Measurements from ENCODE around the gene UBXN10.

The UBXN10 gene

DNA sequence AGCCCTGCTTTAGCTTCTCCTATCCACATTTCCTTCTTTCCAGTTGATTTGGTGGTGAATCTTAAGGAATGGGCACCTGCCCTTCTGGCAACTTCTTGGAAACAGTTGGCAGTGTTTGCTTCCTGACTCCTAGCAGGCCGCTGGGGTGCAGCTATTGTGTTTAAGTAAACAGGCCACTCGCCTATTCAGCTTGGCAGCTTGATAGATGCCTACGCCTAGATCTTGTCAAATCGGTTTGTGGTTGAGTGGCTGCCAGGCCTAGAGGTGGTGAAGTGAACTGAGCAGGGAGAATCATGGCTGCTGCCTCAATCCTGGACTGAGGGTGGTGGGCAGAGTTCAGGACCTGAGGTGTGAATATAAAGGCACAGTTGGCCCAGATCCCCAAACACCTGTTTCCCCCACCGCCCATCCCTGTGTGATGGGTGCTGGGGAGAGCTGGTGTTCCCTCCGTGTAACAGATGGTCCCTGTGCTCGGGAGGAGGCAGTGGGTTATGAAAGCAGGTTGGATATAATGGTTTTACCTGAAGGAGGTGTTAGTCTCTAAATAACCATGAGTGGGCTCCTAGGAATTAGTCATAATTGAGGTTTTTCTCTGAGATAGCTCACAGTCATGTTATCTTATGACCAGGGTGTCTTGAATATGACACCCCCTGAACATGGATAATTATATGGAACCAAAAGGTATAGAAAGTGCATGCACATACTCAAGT is 1.4 kb downstream of the UBXN10 start:
- peak overlapping the region in 1 of 2 donors; percentile 64 for H3K4me3 ChIP-seq (ENCODE audit: low read depth in 1 of 2, low read length in 2 of 2)
- H3K4me1 ChIP-seq (ENCODE audit: control insufficient read depth in 1 of 2, insufficient read depth in 2 of 2, low read length in 2 of 2), result peaks cover 7 to 22% of the 10 kb centered on the region in 2 donors
- peak overlapping the region; percentile 82 for H3K27ac ChIP-seq (ENCODE audit: low read length)
- peaks cover 0 to 6% of the 10 kb centered on the region in 2 donors for H3K36me3 ChIP-seq (ENCODE audit: control insufficient read depth in 1 of 2, insufficient read depth in 2 of 2, low read length in 2 of 2)
- H3K27me3 ChIP-seq (ENCODE audit: low read depth, low read length), result no peaks in the 10 kb centered on the region
- no peaks in the 10 kb centered on the region for H3K9me3 ChIP-seq (ENCODE audit: control insufficient read depth in 1 of 2, low read length in 2 of 2)

- Histone ChIP-seq H3K27me3 (ENCODE audit: low read depth, low read length) (no peaks in the 10 kb centered on the region), H3K27ac (ENCODE audit: low read length) (peak overlapping the region; percentile 82), H3K9me3 (ENCODE audit: control insufficient read depth in 1 of 2, low read length in 2 of 2) (no peaks in the 10 kb centered on the region), H3K36me3 (ENCODE audit: control insufficient read depth in 1 of 2, insufficient read depth in 2 of 2, low read length in 2 of 2) (peaks cover 0 to 6% of the 10 kb centered on the region in 2 donors), H3K4me1 (ENCODE audit: control insufficient read depth in 1 of 2, insufficient read depth in 2 of 2, low read length in 2 of 2) (peaks cover 7 to 22% of the 10 kb centered on the region in 2 donors), H3K4me3 (ENCODE audit: low read depth in 1 of 2, low read length in 2 of 2) (no peak overlapping the region)
These were observed 2.0 kb downstream of the UBXN10 start for GRCh38 chr1:20187813-20188454.

- peak overlapping the region; percentile 82 for H3K27ac ChIP-seq (ENCODE audit: low read length)
- H3K27me3 ChIP-seq (ENCODE audit: low read depth, low read length), result no peaks in the 10 kb centered on the region
- H3K4me3 ChIP-seq (ENCODE audit: low read depth in 1 of 2, low read length in 2 of 2), result no peak overlapping the region
- H3K36me3 ChIP-seq (ENCODE audit: control insufficient read depth in 1 of 2, insufficient read depth in 2 of 2, low read length in 2 of 2), result peaks cover 0 to 6% of the 10 kb centered on the region in 2 donors
- no peaks in the 10 kb centered on the region for H3K9me3 ChIP-seq (ENCODE audit: control insufficient read depth in 1 of 2, low read length in 2 of 2)
- peaks cover 7 to 19% of the 10 kb centered on the region in 2 donors for H3K4me1 ChIP-seq (ENCODE audit: control insufficient read depth in 1 of 2, insufficient read depth in 2 of 2, low read length in 2 of 2)
These were observed 2.5 kb downstream of the UBXN10 start for GRCh38 chr1:20188455-20188817.

- Histone ChIP-seq H3K27ac (ENCODE audit: low read length) (no peak overlapping the region), H3K9me3 (ENCODE audit: control insufficient read depth in 1 of 2, low read length in 2 of 2) (no peaks in the 10 kb centered on the region), H3K4me3 (ENCODE audit: low read depth in 1 of 2, low read length in 2 of 2) (no peak overlapping the region), H3K36me3 (ENCODE audit: control insufficient read depth in 1 of 2, insufficient read depth in 2 of 2, low read length in 2 of 2) (peaks cover 0 to 6% of the 10 kb centered on the region in 2 donors), H3K27me3 (ENCODE audit: low read depth, low read length) (no peaks in the 10 kb centered on the region), H3K4me1 (ENCODE audit: control insufficient read depth in 1 of 2, insufficient read depth in 2 of 2, low read length in 2 of 2) (peaks cover 12 to 17% of the 10 kb centered on the region in 2 donors)
These were observed 3.8 kb downstream of the UBXN10 start for GRCh38 chr1:20189664-20190063.

GRCh38 chr1:20190256-20191160 is 4.6 kb downstream of the UBXN10 start:
- Histone ChIP-seq H3K9me3 (ENCODE audit: control insufficient read depth in 1 of 2, low read length in 2 of 2) (no peaks in the 10 kb centered on the region), H3K27ac (ENCODE audit: low read length) (no peak overlapping the region), H3K4me3 (ENCODE audit: low read depth in 1 of 2, low read length in 2 of 2) (no peak overlapping the region), H3K27me3 (ENCODE audit: low read depth, low read length) (no peaks in the 10 kb centered on the region), H3K36me3 (ENCODE audit: control insufficient read depth in 1 of 2, insufficient read depth in 2 of 2, low read length in 2 of 2) (peaks cover 0 to 6% of the 10 kb centered on the region in 2 donors), H3K4me1 (ENCODE audit: control insufficient read depth in 1 of 2, insufficient read depth in 2 of 2, low read length in 2 of 2) (peaks cover 17 to 20% of the 10 kb centered on the region in 2 donors)

- no peaks in the 10 kb centered on the region for H3K9me3 ChIP-seq (ENCODE audit: control insufficient read depth in 1 of 2, low read length in 2 of 2)
- H3K4me1 ChIP-seq (ENCODE audit: control insufficient read depth in 1 of 2, insufficient read depth in 2 of 2, low read length in 2 of 2), result peaks cover 16 to 20% of the 10 kb centered on the region in 2 donors
- no peak overlapping the region for H3K4me3 ChIP-seq (ENCODE audit: low read depth in 1 of 2, low read length in 2 of 2)
- no peak overlapping the region for H3K27ac ChIP-seq (ENCODE audit: low read length)
- H3K36me3 ChIP-seq (ENCODE audit: control insufficient read depth in 1 of 2, insufficient read depth in 2 of 2, low read length in 2 of 2), result peaks cover 0 to 6% of the 10 kb centered on the region in 2 donors
- H3K27me3 ChIP-seq (ENCODE audit: low read depth, low read length), result no peaks in the 10 kb centered on the region
These were observed 5.5 kb downstream of the UBXN10 start for GRCh38 chr1:20191266-20191825.

DNA sequence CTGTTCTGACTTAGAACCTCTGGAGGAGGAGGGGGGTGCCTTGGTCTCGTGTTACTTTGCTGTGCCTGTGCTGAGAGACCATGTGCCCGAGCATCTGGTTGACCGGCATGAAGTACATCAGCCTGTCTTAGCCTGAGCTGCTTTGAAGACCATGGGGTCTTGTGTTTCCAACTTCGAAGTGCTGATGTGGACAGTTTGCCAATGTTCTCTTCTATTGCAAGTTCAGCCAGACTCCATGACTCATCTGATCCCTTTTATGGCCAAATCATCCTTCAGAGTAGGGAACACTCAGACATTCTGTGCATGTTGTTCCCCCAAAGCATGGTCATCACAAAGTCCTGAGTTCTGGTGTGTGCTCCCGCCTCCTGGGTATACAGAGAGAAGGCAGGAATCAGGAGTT is 6.5 kb downstream of the UBXN10 start:
- Histone ChIP-seq H3K9me3 (ENCODE audit: control insufficient read depth in 1 of 2, low read length in 2 of 2) (no peaks in the 10 kb centered on the region), H3K4me1 (ENCODE audit: control insufficient read depth in 1 of 2, insufficient read depth in 2 of 2, low read length in 2 of 2) (peaks cover 14 to 19% of the 10 kb centered on the region in 2 donors), H3K4me3 (ENCODE audit: low read depth in 1 of 2, low read length in 2 of 2) (no peak overlapping the region), H3K36me3 (ENCODE audit: control insufficient read depth in 1 of 2, insufficient read depth in 2 of 2, low read length in 2 of 2) (peaks cover 0 to 6% of the 10 kb centered on the region in 2 donors), H3K27ac (ENCODE audit: low read length) (no peak overlapping the region), H3K27me3 (ENCODE audit: low read depth, low read length) (no peaks in the 10 kb centered on the region)

- no peak overlapping the region for H3K27ac ChIP-seq (ENCODE audit: low read length)
- no peaks in the 10 kb centered on the region for H3K9me3 ChIP-seq (ENCODE audit: control insufficient read depth in 1 of 2, low read length in 2 of 2)
- peaks cover 14 to 16% of the 10 kb centered on the region in 2 donors for H3K4me1 ChIP-seq (ENCODE audit: control insufficient read depth in 1 of 2, insufficient read depth in 2 of 2, low read length in 2 of 2)
- no peak overlapping the region for H3K4me3 ChIP-seq (ENCODE audit: low read depth in 1 of 2, low read length in 2 of 2)
- H3K27me3 ChIP-seq (ENCODE audit: low read depth, low read length), result no peaks in the 10 kb centered on the region
- H3K36me3 ChIP-seq (ENCODE audit: control insufficient read depth in 1 of 2, insufficient read depth in 2 of 2, low read length in 2 of 2), result peaks cover 0 to 6% of the 10 kb centered on the region in 2 donors
These were observed 7.0 kb downstream of the UBXN10 start for GRCh38 chr1:20192871-20193411.

DNA sequence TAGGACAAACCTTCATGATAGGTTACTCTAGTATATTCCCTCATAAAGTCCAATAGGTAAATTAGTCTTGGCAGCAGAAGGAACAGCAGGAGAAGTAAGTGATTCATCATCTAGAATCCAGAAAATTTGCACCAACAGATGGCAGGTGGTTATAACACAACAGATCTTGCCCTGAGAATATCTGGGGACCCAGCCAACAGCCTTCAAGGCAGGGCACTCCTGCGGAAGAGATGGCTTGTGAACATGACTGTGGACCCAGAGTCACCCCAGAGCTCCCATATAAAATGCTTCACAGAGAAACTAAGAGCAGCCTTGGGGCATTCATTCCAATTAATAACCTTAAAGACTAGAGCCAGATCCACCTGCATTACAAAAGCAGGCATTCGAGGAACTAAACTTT is 8.3 kb downstream of the UBXN10 start:
- no peak overlapping the region for H3K27ac ChIP-seq (ENCODE audit: low read length)

GRCh38 chr1:20194757-20195461 is 9.0 kb downstream of the UBXN10 start:
- no peaks in the 10 kb centered on the region for H3K9me3 ChIP-seq (ENCODE audit: control insufficient read depth in 1 of 2, low read length in 2 of 2)
- H3K4me3 ChIP-seq (ENCODE audit: low read depth in 1 of 2, low read length in 2 of 2), result no peak overlapping the region
- peaks cover 3 to 12% of the 10 kb centered on the region in 2 donors for H3K4me1 ChIP-seq (ENCODE audit: control insufficient read depth in 1 of 2, insufficient read depth in 2 of 2, low read length in 2 of 2)
- no peak overlapping the region for H3K27ac ChIP-seq (ENCODE audit: low read length)
- no peaks in the 10 kb centered on the region for H3K27me3 ChIP-seq (ENCODE audit: low read depth, low read length)
- H3K36me3 ChIP-seq (ENCODE audit: control insufficient read depth in 1 of 2, insufficient read depth in 2 of 2, low read length in 2 of 2), result peaks cover 0 to 6% of the 10 kb centered on the region in 2 donors

More for the DNA sequence above, 8.3 kb downstream of the UBXN10 start:
- Histone ChIP-seq H3K4me1 (ENCODE audit: control insufficient read depth in 1 of 2, insufficient read depth in 2 of 2, low read length in 2 of 2) (peaks cover 6 to 12% of the 10 kb centered on the region in 2 donors), H3K4me3 (ENCODE audit: low read depth in 1 of 2, low read length in 2 of 2) (no peak overlapping the region), H3K9me3 (ENCODE audit: control insufficient read depth in 1 of 2, low read length in 2 of 2) (no peaks in the 10 kb centered on the region), H3K36me3 (ENCODE audit: control insufficient read depth in 1 of 2, insufficient read depth in 2 of 2, low read length in 2 of 2) (peaks cover 0 to 6% of the 10 kb centered on the region in 2 donors), H3K27me3 (ENCODE audit: low read depth, low read length) (no peaks in the 10 kb centered on the region)

Data from muscle layer of duodenum (tissue), 2 donors.